SK-N-SH (cell line): ENCODE measurements around the gene USP31. TPM values are rescaled to one million over a fixed set of nuclear protein-coding genes. Genes with fewer than 3 reads are reported as not detected.

Source experiments
- CTCF ChIA-PET: fragments of 300-600, 350-600 bp; formaldehyde crosslinking; extraction: SDS; loops from one replicate; lab custom pipeline; 2021; lab: Yijun Ruan, JAX
- POLR2A ChIA-PET: fragments of 350-600 bp; sonication (Branson Sonifier 250); formaldehyde crosslinking; extraction: SDS; loops from one replicate; lab custom pipeline; 2020; ENCODE audit warnings: antibody characterized with exemption, inconsistent platforms; lab: Yijun Ruan, JAX
- DNase-seq: peaks from one replicate; pipeline ENCODE4 v3.0.0; 2012
- H2AFZ ChIP-seq: fragments of 200-600 bp; sonication (generic); 2 replicates; pipeline ENCODE4 v1.8.1; 2016; ENCODE audit warnings: antibody characterized with exemption, mild to moderate bottlenecking, low read depth
- H3F3A ChIP-seq: fragments of 200-600 bp; sonication (generic); replicated peaks from 2 replicates; pipeline ENCODE3; 2016; ENCODE audit warnings: antibody characterized with exemption, mild to moderate bottlenecking; ENCODE audit not compliant: insufficient read depth
- H3K27ac ChIP-seq, 2 experiments: fragments of 200-500 bp in 1 of 2; fragments of 200-600 bp in 1 of 2; sonication (Bioruptor generic) in 1 of 2; sonication (generic), shearing (Covaris generic) in 1 of 2; 2 replicates each; pipeline versions ENCODE4 v1.5.1 to v1.6.1; 2014 to 2016; ENCODE audit warnings: low read depth in 2 of 2, inconsistent platforms in 1 of 2, low read length in 1 of 2, mild to moderate bottlenecking in 1 of 2, mixed read lengths in 1 of 2
- H3K27me3 ChIP-seq: fragments of 200-600 bp; sonication (generic), shearing (Covaris generic); 2 replicates; pipeline ENCODE4 v1.6.1; 2016; ENCODE audit warnings: mixed run types; ENCODE audit not compliant: insufficient read depth
- H3K36me3 ChIP-seq, 2 experiments: fragments of 200-500 bp in 1 of 2; fragments of 200-600 bp in 1 of 2; sonication (Bioruptor generic) in 1 of 2; sonication (generic) in 1 of 2; replicated peaks in 1 of 2; 2 replicates each; pipeline versions ENCODE3 to v1.5.1; 2014 to 2016; ENCODE audit warnings: low read length in 1 of 2, mild to moderate bottlenecking in 1 of 2; ENCODE audit not compliant: insufficient read depth in 2 of 2, control insufficient read depth in 1 of 2
- H3K4me1 ChIP-seq, 2 experiments: fragments of 200-500 bp in 1 of 2; fragments of 200-600 bp in 1 of 2; sonication (Bioruptor generic) in 1 of 2; sonication (generic), shearing (Covaris generic) in 1 of 2; 2 replicates each; pipeline versions ENCODE4 v1.5.1 to v1.6.1; 2014 to 2016; ENCODE audit warnings: low read depth in 1 of 2, low read length in 1 of 2, mixed run types in 1 of 2; ENCODE audit not compliant: insufficient read depth in 2 of 2, control insufficient read depth in 1 of 2
- H3K4me2 ChIP-seq: fragments of 200-600 bp; sonication (generic), shearing (Covaris generic); 2 replicates; pipeline ENCODE4 v1.6.1; 2017; ENCODE audit warnings: mixed run types
- H3K4me3 ChIP-seq, 2 experiments: fragments of 200-500 bp in 1 of 2; fragments of 200-600 bp in 1 of 2; sonication (Bioruptor generic) in 1 of 2; sonication (generic), shearing (Covaris generic) in 1 of 2; 2 replicates each; pipeline versions ENCODE4 v1.5.1 to v1.8.1; 2014 to 2016; ENCODE audit warnings: low read depth in 2 of 2, inconsistent platforms in 1 of 2, low read length in 1 of 2, mild to moderate bottlenecking in 1 of 2, mixed read lengths in 1 of 2, moderate library complexity in 1 of 2
- H3K79me2 ChIP-seq: fragments of 200-600 bp; sonication (generic); 2 replicates; pipeline ENCODE4 v1.8.1; 2017; ENCODE audit warnings: mild to moderate bottlenecking; ENCODE audit not compliant: insufficient read depth
- H3K9ac ChIP-seq: fragments of 200-600 bp; sonication (generic); 2 replicates; pipeline ENCODE4 v1.6.1; 2017; ENCODE audit warnings: mixed run types
- H3K9me2 ChIP-seq: fragments of 200-600 bp; sonication (generic); 2 replicates; pipeline ENCODE4 v1.6.1; 2017; ENCODE audit warnings: mixed run types
- H3K9me3 ChIP-seq: fragments of 200-600 bp; sonication (generic); 2 replicates; pipeline ENCODE4 v1.6.1; 2017; ENCODE audit warnings: mixed run types, mild to moderate bottlenecking, moderate library complexity
- H4K20me1 ChIP-seq: fragments of 200-600 bp; sonication (generic); 2 replicates; pipeline ENCODE4 v1.6.1; 2017; ENCODE audit warnings: mild to moderate bottlenecking, mixed run types; ENCODE audit not compliant: insufficient read depth
- CTCF ChIP-seq: fragments of 200-600 bp; sonication (generic); IDR thresholded peaks from 2 replicates; pipeline ENCODE4 v1.6.1; 2017; ENCODE audit warnings: antibody characterized with exemption, mild to moderate bottlenecking, moderate library complexity
- ELF1 ChIP-seq: IDR thresholded peaks from 2 replicates; pipeline ENCODE4 v1.4.0; 2012
- POLR2AphosphoS5 ChIP-seq: IDR thresholded peaks from 2 replicates; pipeline ENCODE4 v1.6.1; 2012; ENCODE audit warnings: low read depth, low read length
- RAD21 ChIP-seq: IDR thresholded peaks from 2 replicates; pipeline ENCODE4 v1.6.1; 2012; ENCODE audit warnings: mild to moderate bottlenecking, low read length
- RXRA ChIP-seq: IDR thresholded peaks from 2 replicates; pipeline ENCODE4 v1.4.0; 2012; ENCODE audit warnings: low read depth, mild to moderate bottlenecking, borderline replicate concordance
- USF2 ChIP-seq: fragments of 150-350 bp; IDR thresholded peaks from 2 replicates; pipeline ENCODE4 v1.6.1; 2017; ENCODE audit warnings: antibody characterized with exemption, low read length, low read depth, borderline replicate concordance
- ZBTB33 ChIP-seq: IDR thresholded peaks from 2 replicates; pipeline ENCODE4 v1.4.0; 2012; ENCODE audit warnings: low read depth, borderline replicate concordance
- WGBS: methylation state at CpG from one replicate; pipeline ENCODE4 v1.1.6; 2017; ENCODE audit warnings: low lambda C conversion rate; 5-methylcytosine and 5-hydroxymethylcytosine counted together
- polyA plus RNA-seq, 3 experiments: library from polyadenylated mRNA; depleted of rRNA; stranded (reverse); fragments of >200 nt; gene quantifications; 2 replicates each; pipeline ENCODE4 v1.2.3, GENCODE V29; 2012

The USP31 gene
- polyA plus RNA-seq, 1 of the 3 experiments (the other 2 are of a cell fraction): 3.2 TPM

GRCh38 chr16:23074423-23074822, 74.8 kb downstream of the USP31 start (continued):
- no peak for TF ChIP-seq USF2
- TF ChIP-seq, all 33 proteins: peak for 0

DNA sequence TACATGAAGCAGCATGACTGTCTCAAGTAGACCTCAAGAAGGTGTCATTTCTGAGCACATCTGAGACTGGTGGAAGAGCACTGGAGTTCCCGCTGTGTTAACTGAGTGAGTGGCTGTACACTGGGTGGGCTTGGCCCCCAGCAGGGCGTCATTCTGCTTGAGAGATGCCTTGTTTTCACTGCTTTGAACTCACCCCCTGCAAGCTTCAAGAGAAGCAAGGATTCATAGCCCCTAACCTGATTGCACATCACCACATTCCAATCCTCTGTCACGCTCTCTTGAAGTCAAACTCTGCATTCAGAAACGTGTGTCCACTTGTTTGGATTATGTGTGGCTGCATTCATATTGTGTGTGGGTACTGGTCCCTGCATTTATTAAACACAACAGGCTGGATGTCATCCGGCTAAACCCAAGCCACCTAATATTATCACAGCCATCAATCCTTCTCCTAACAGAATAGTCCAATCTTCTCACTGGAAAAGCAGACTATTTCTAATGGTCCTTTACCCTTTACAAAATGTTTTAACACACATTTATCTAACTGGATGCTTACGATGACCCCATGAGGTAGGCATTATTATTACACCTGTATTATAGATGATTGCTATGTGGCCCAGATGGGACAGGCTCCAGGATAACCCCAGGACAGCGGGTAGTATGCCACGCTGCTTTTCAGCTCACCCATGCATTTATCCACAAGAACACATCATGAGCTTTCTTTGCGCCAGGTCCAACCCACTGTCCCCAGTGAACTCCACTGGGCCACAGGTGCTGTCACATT, 76.3 kb downstream of the USP31 start:
- Histone ChIP-seq H3K27me3 (no peaks in the 10 kb centered on the region), H3K79me2 (peaks cover 12% of the 10 kb centered on the region; the same call in 1 of the 2 replicates), H3K4me2 (peak overlapping the region; percentile 71), H4K20me1 (no peaks in the 10 kb centered on the region), H3K9me2 (no peaks in the 10 kb centered on the region), H3F3A (peaks cover 43% of the 10 kb centered on the region), H3K4me3 (no peak overlapping the region), H3K36me3 (peaks cover 24 to 36% of the 10 kb centered on the region in 2 experiments), H3K27ac (peak overlapping the region; percentile 79 to 91), H3K4me1 (peaks cover 21 to 28% of the 10 kb centered on the region in 2 experiments), H3K9me3 (no peaks in the 10 kb centered on the region), H2AFZ (no peak overlapping the region), H3K9ac (peak overlapping the region; percentile 64; the same call in 1 of the 2 replicates)
- POLR2A ChIA-PET: no interaction called here
- CTCF ChIA-PET: interaction anchor here (1.1 to 4.0 kb wide), 6 partner anchors 9 to 174 kb away, joined by 3 to 27 read pairs (median 8); no protein-coding TSS in a partner anchor
- DNase-seq: peak; percentile 31
- TF ChIP-seq POLR2AphosphoS5 (no peak), RXRA (no peak), CTCF (peak; percentile 34), ZBTB33 (no peak), RAD21 (peak; percentile 40; the same call in 1 of the 2 replicates), ELF1 (no peak)
- WGBS: 69% methylated on average over 9 of the region's 9 CpGs
